ENCODE results near the gene PMVK. TPM values are rescaled to one million over a fixed set of nuclear protein-coding genes. Genes with fewer than 3 reads are reported as not detected.

The PMVK gene
- total and polyA plus RNA-seq, 2 of the 8 experiments (the other 6 are each of a cell fraction or from before 2014, with no cell fraction given) = 23.8 to 26.5 TPM

GRCh38 chr1:154902938-154903566, 33.5 kb downstream of the PMVK start:
- H3K4me3 ChIP-seq (ENCODE audit: extremely low read depth in 1 of 4, insufficient read depth in 2 of 4, low read depth in 3 of 4, low read length in 4 of 4) = no peak overlapping the region
- peaks cover 3% of the 10 kb centered on the region; the same call in 1 of the 2 replicates for H3K23me2 ChIP-seq (ENCODE audit: low read depth, low read length)
- 73% methylated on average over 3 of the region's 3 CpGs; no CpG with 5 or more reads in 1 of the 2 experiments for WGBS, 2 experiments (ENCODE audit: extremely low coverage in 1 of 2, insufficient coverage in 1 of 2, insufficient read length in 1 of 2, insufficient replicate concordance in 2 of 2, low coverage in 1 of 2, low lambda C conversion rate in 2 of 2, missing lambda C conversion rate in 1 of 2)
- H3K4ac ChIP-seq (replicated peaks; ENCODE audit: insufficient read length, low read depth, low read length) = no peak overlapping the region
- no peak overlapping the region for H3K23ac ChIP-seq (ENCODE audit: insufficient read length)
- H3K4me1 ChIP-seq (replicated peaks in 1 of 4; ENCODE audit: control insufficient read depth in 3 of 4, insufficient read depth in 4 of 4, low read length in 3 of 4) = no peaks in the 10 kb centered on the region
- no peak overlapping the region for H3K27ac ChIP-seq (ENCODE audit: low read depth, low read length)
- no peak for FAIRE-seq
- 0 out of 2 replicates have a peak overlapping the region, but pooled peaks have one; percentile 19 for H2AFZ ChIP-seq (ENCODE audit: low read length)
- H4K5ac ChIP-seq (ENCODE audit: insufficient read length, low read depth, low read length) = no peak overlapping the region
- H2BK12ac ChIP-seq (ENCODE audit: low read depth, low read length) = 0 out of 2 replicates have a peak overlapping the region, but pooled peaks have one; percentile 19
- no peak overlapping the region for H3K56ac ChIP-seq (replicated peaks; ENCODE audit: insufficient read length, low read depth, low read length)
- no peaks in the 10 kb centered on the region for H3K79me1 ChIP-seq (ENCODE audit: low read depth, low read length)
- POLR2A ChIA-PET (ENCODE audit: partially characterized antibody) = no interaction called here
- no peaks in the 10 kb centered on the region for H3K79me2 ChIP-seq (ENCODE audit: control insufficient read depth in 1 of 2, insufficient read depth in 2 of 2, low read length in 2 of 2)
- no peaks in the 10 kb centered on the region for H3K27me3 ChIP-seq (replicated peaks in 1 of 4; ENCODE audit: control insufficient read depth in 3 of 4, extremely low read depth in 1 of 4, insufficient read depth in 3 of 4, low read length in 3 of 4)
- no peak overlapping the region for H3K4me2 ChIP-seq (ENCODE audit: insufficient read depth in 1 of 2, low read depth in 2 of 2, low read length in 2 of 2)
- DNase-seq (ENCODE audit: low read depth in 1 of 2, low spot score in 2 of 2) = no peak
- no peak overlapping the region for H4K91ac ChIP-seq (replicated peaks; ENCODE audit: insufficient read length, low read length)
- no peak overlapping the region for H3K18ac ChIP-seq (ENCODE audit: extremely low read depth, low read length)
- H2BK120ac ChIP-seq (replicated peaks; ENCODE audit: low read depth, low read length) = no peak overlapping the region
- H4K20me1 ChIP-seq (replicated peaks in 1 of 2; ENCODE audit: control insufficient read depth in 1 of 2, insufficient read depth in 2 of 2, low read length in 2 of 2) = no peaks in the 10 kb centered on the region
- H3K36me3 ChIP-seq (ENCODE audit: control insufficient read depth in 2 of 4, insufficient read depth in 4 of 4, low read length in 3 of 4) = no peaks in the 10 kb centered on the region
- no peak overlapping the region for H3K14ac ChIP-seq (ENCODE audit: insufficient read length)
- 0 out of 2 replicates have a peak overlapping the region, but pooled peaks have one; percentile 57 for H2AK5ac ChIP-seq (ENCODE audit: low read depth, low read length)
- CTCF ChIA-PET (ENCODE audit: partially characterized antibody) = no interaction called here
- H4K8ac ChIP-seq (ENCODE audit: extremely low read depth, insufficient read depth, low read length) = no peak overlapping the region
- no peak for TF ChIP-seq FOSL1 (IDR thresholded peaks at IDR 0.05; ENCODE audit: insufficient read depth, low read depth, low read length)
- no peak for TF ChIP-seq JUN (IDR thresholded peaks at IDR 0.05; ENCODE audit: low read depth, low read length)
- no peak for TF ChIP-seq NANOG (IDR thresholded peaks at IDR 0.05; ENCODE audit: insufficient read depth, low read depth, low read length, poor library complexity, severe bottlenecking)
- TF ChIP-seq SP1 (IDR thresholded peaks at IDR 0.05; ENCODE audit: low read depth, low read length) = no peak
- no peak for TF ChIP-seq BCL11A (IDR thresholded peaks at IDR 0.05; ENCODE audit: low read depth in 2 of 2, low read length in 2 of 2)
- TF ChIP-seq SIRT6 (IDR thresholded peaks at IDR 0.05; ENCODE audit: low read length) = no peak
- no peak for TF ChIP-seq POLR2AphosphoS5 (IDR thresholded peaks at IDR 0.05; ENCODE audit: low read depth, low read length)
- TF ChIP-seq PHF8 (conservative IDR thresholded peaks at IDR 0.05; ENCODE audit: low read depth, low read length) = no peak
- no peak overlapping the region for H2BK5ac ChIP-seq (ENCODE audit: low read depth, low read length)
- H2BK15ac ChIP-seq (ENCODE audit: low read length) = no peak overlapping the region
- H3K9me3 ChIP-seq (ENCODE audit: insufficient read depth in 2 of 2, low read depth in 1 of 2, low read length in 1 of 2) = peaks cover 0 to 11% of the 10 kb centered on the region in 2 experiments; a peak in 2 of 4 replicates
- no peak overlapping the region for H2BK20ac ChIP-seq (ENCODE audit: low read length)
- H3K9ac ChIP-seq (replicated peaks in 1 of 4; ENCODE audit: extremely low read depth in 1 of 4, low read depth in 3 of 4, low read length in 3 of 4) = no peak overlapping the region

Measured in H1 (cell line).